HEK293T (cell line): ENCODE data around the gene NOTCH1.

Source experiments
- FOXA1 ChIP-seq: fragments of 450-650 bp; IDR thresholded peaks from 2 replicates; pipeline ENCODE4 v1.6.1; 2016; ENCODE audit warnings: mild to moderate bottlenecking
- FOXM1 ChIP-seq: fragments of 450-650 bp; IDR thresholded peaks from 2 replicates; pipeline ENCODE4 v1.6.1; 2017; ENCODE audit warnings: mild to moderate bottlenecking, borderline replicate concordance
- NFRKB ChIP-seq: fragments of 450-650 bp; IDR thresholded peaks from 2 replicates; pipeline ENCODE4 v1.6.1; 2016; ENCODE audit warnings: mild to moderate bottlenecking, moderate library complexity
- SUZ12 ChIP-seq: fragments of 450-650 bp; IDR thresholded peaks from 2 replicates; pipeline ENCODE4 v1.6.1; 2016; ENCODE audit warnings: mild to moderate bottlenecking

GRCh38 chr9:136533775-136534157, 12.1 kb downstream of the NOTCH1 start:
- TF ChIP-seq FOXA1: no peak
- TF ChIP-seq FOXM1: no peak
- no peak for TF ChIP-seq SUZ12
- TF ChIP-seq NFRKB: no peak
